ENCODE data around the gene GDF10. TPM values are rescaled to one million over a fixed set of nuclear protein-coding genes. Genes with fewer than 3 reads are reported as not detected.

GDF10 gene
- total and polyA plus RNA-seq, 2 experiments from 2014 or later = 2.5 to 5.7 TPM

GRCh38 chr10:47278720-47279119 lies 21.3 kb upstream of the GDF10 start:
- Histone ChIP-seq H3K4me1 (ENCODE audit: insufficient read depth) (no peaks in the 10 kb centered on the region), H3K79me2 (no peaks in the 10 kb centered on the region), H3K36me3 (replicated peaks; ENCODE audit: insufficient read depth, low read depth) (no peaks in the 10 kb centered on the region), H3K4me3 (no peak overlapping the region), H3K27ac (no peak overlapping the region), H4K20me1 (ENCODE audit: insufficient read depth, poor library complexity, severe bottlenecking) (no peaks in the 10 kb centered on the region), H3K9me2 (replicated peaks; ENCODE audit: insufficient read depth) (no peaks in the 10 kb centered on the region), H3K4me2 (no peak overlapping the region), H3K27me3 (no peaks in the 10 kb centered on the region), H2AFZ (no peak overlapping the region), H3K9me3 (ENCODE audit: low read depth) (no peaks in the 10 kb centered on the region)
- TF ChIP-seq EZH2phosphoT487 (IDR thresholded peaks at IDR 0.05; ENCODE audit: low read depth, severe bottlenecking, unreplicated experiment) (no peak), EZH2 (IDR thresholded peaks at IDR 0.05; ENCODE audit: borderline replicate concordance) (no peak), CTCF (IDR thresholded peaks at IDR 0.05; ENCODE audit: poor library complexity) (no peak)
- WGBS (ENCODE audit: low lambda C conversion rate, missing lambda C conversion rate) = 95% methylated on average over 3 of the region's 3 CpGs
- no peak for DNase-seq (ENCODE audit: low spot score)

- Histone ChIP-seq H3K9me3 (ENCODE audit: low read depth) (no peaks in the 10 kb centered on the region), H2AFZ (no peak overlapping the region), H3K79me2 (no peaks in the 10 kb centered on the region), H3K9me2 (replicated peaks; ENCODE audit: insufficient read depth) (no peaks in the 10 kb centered on the region), H3K4me2 (no peak overlapping the region), H3K27me3 (no peaks in the 10 kb centered on the region), H3K27ac (no peak overlapping the region), H3K4me1 (ENCODE audit: insufficient read depth) (no peaks in the 10 kb centered on the region), H4K20me1 (ENCODE audit: insufficient read depth, poor library complexity, severe bottlenecking) (no peaks in the 10 kb centered on the region), H3K36me3 (replicated peaks; ENCODE audit: insufficient read depth, low read depth) (no peaks in the 10 kb centered on the region), H3K4me3 (no peak overlapping the region)
- TF ChIP-seq EZH2phosphoT487 (IDR thresholded peaks at IDR 0.05; ENCODE audit: low read depth, severe bottlenecking, unreplicated experiment) (no peak), EZH2 (IDR thresholded peaks at IDR 0.05; ENCODE audit: borderline replicate concordance) (no peak), CTCF (IDR thresholded peaks at IDR 0.05; ENCODE audit: poor library complexity) (no peak)
- no peak for DNase-seq (ENCODE audit: low spot score)
- WGBS (ENCODE audit: low lambda C conversion rate, missing lambda C conversion rate) = 78% methylated on average over 2 of the region's 2 CpGs
Observed at GRCh38 chr10:47279276-47279675, 20.7 kb upstream of the GDF10 start.

- DNase-seq (ENCODE audit: low spot score) = no peak
- Histone ChIP-seq H2AFZ (no peak overlapping the region), H3K27me3 (peaks cover 16% of the 10 kb centered on the region), H3K9me3 (ENCODE audit: low read depth) (no peaks in the 10 kb centered on the region), H3K36me3 (replicated peaks; ENCODE audit: insufficient read depth, low read depth) (no peaks in the 10 kb centered on the region), H4K20me1 (ENCODE audit: insufficient read depth, poor library complexity, severe bottlenecking) (no peaks in the 10 kb centered on the region), H3K4me3 (no peak overlapping the region), H3K4me2 (no peak overlapping the region), H3K27ac (no peak overlapping the region), H3K79me2 (no peaks in the 10 kb centered on the region), H3K9me2 (replicated peaks; ENCODE audit: insufficient read depth) (no peaks in the 10 kb centered on the region), H3K4me1 (ENCODE audit: insufficient read depth) (no peaks in the 10 kb centered on the region)
- 87% methylated on average over 6 of the region's 6 CpGs for WGBS (ENCODE audit: low lambda C conversion rate, missing lambda C conversion rate)
- no peak for TF ChIP-seq EZH2 (IDR thresholded peaks at IDR 0.05; ENCODE audit: borderline replicate concordance)
- TF ChIP-seq EZH2phosphoT487 (IDR thresholded peaks at IDR 0.05; ENCODE audit: low read depth, severe bottlenecking, unreplicated experiment) = no peak
- TF ChIP-seq CTCF (IDR thresholded peaks at IDR 0.05; ENCODE audit: poor library complexity) = no peak
Observed at GRCh38 chr10:47282005-47282656, 17.9 kb upstream of the GDF10 start.
